HEK293 (cell line): ENCODE data around the gene TMEM114.

Source experiments
- CTCF ChIA-PET: fragments of 350-600 bp; formaldehyde crosslinking; extraction: SDS; loops from one replicate; lab custom pipeline; 2021; ENCODE audit warnings: antibody characterized with exemption; lab: Yijun Ruan, JAX
- POLR2A ChIA-PET: fragments of 300-600 bp; formaldehyde crosslinking; extraction: SDS; loops from one replicate; lab custom pipeline; 2020; ENCODE audit warnings: antibody characterized with exemption, inconsistent platforms; lab: Yijun Ruan, JAX
- H3K27ac ChIP-seq: fragments of 200-500 bp; sonication (Bioruptor generic); 2 replicates; pipeline ENCODE4 v1.5.1; 2014; ENCODE audit warnings: low read depth, low read length, control low read depth, inconsistent platforms; ENCODE audit errors: extremely low read depth
- H3K36me3 ChIP-seq, 2 experiments: fragments of 200-500 bp in 1 of 2; sonication (Bioruptor generic) in 1 of 2; 1 replicate in 1 of 2; 2 replicates in 1 of 2; pipeline ENCODE4 v1.5.1; 2014 to 2017; ENCODE audit warnings: inconsistent platforms in 2 of 2, low read length in 2 of 2; ENCODE audit not compliant: control insufficient read depth in 2 of 2, insufficient read depth in 1 of 2
- H3K4me1 ChIP-seq: fragments of 200-500 bp; sonication (Bioruptor generic); 2 replicates; pipeline ENCODE4 v1.5.1; 2014; ENCODE audit warnings: mild to moderate bottlenecking, low read length, inconsistent platforms; ENCODE audit not compliant: control insufficient read depth, insufficient read depth
- H3K4me3 ChIP-seq: 2 replicates; pipeline ENCODE4 v1.5.1; 2011; ENCODE audit warnings: low read depth, mild to moderate bottlenecking, control low read depth, low read length, moderate library complexity
- H3K9me3 ChIP-seq: fragments of 200-500 bp; sonication (Bioruptor generic); 2 replicates; pipeline ENCODE4 v1.5.1; 2014; ENCODE audit warnings: low read depth, low read length, inconsistent platforms; ENCODE audit not compliant: control insufficient read depth, insufficient read depth
- KLF9 ChIP-seq: fragments of 450-650 bp; formaldehyde crosslinking; IDR thresholded peaks from 2 replicates; pipeline ENCODE4 v1.5.1; 2016; ENCODE audit warnings: missing biosample characterization, missing genetic modification characterization, low read depth
- RBAK ChIP-seq: fragments of 450-650 bp; formaldehyde crosslinking; IDR thresholded peaks from 2 replicates; pipeline ENCODE4 v1.5.1; 2016; ENCODE audit warnings: missing biosample characterization, missing genetic modification characterization
- REPIN1 ChIP-seq: fragments of 450-650 bp; formaldehyde crosslinking; IDR thresholded peaks from 2 replicates; pipeline ENCODE4 v1.5.1; 2017; ENCODE audit warnings: missing biosample characterization, missing genetic modification characterization, low read depth
- YY2 ChIP-seq: fragments of 450-650 bp; formaldehyde crosslinking; IDR thresholded peaks from 2 replicates; pipeline ENCODE4 v1.5.1; 2016; ENCODE audit warnings: missing biosample characterization, missing genetic modification characterization
- ZBTB21 ChIP-seq: fragments of 450-650 bp; formaldehyde crosslinking; IDR thresholded peaks from 2 replicates; pipeline ENCODE4 v1.5.1; 2017; ENCODE audit warnings: missing biosample characterization, missing genetic modification characterization
- ZNF112 ChIP-seq: fragments of 450-650 bp; formaldehyde crosslinking; IDR thresholded peaks from 2 replicates; pipeline ENCODE4 v1.5.0; 2017; ENCODE audit warnings: missing biosample characterization, missing genetic modification characterization
- ZNF169 ChIP-seq: fragments of 450-650 bp; formaldehyde crosslinking; IDR thresholded peaks from 2 replicates; pipeline ENCODE4 v1.5.1; 2016; ENCODE audit warnings: missing biosample characterization, missing genetic modification characterization
- ZNF184 ChIP-seq: fragments of 450-650 bp; IDR thresholded peaks from 2 replicates; pipeline ENCODE4 v1.5.1; 2018; ENCODE audit warnings: missing biosample characterization, mild to moderate bottlenecking, missing genetic modification characterization
- ZNF221 ChIP-seq: fragments of 450-650 bp; formaldehyde crosslinking; IDR thresholded peaks from 2 replicates; pipeline ENCODE4 v1.5.1; 2017; ENCODE audit warnings: missing biosample characterization, missing genetic modification characterization, borderline replicate concordance
- ZNF239 ChIP-seq: fragments of 450-650 bp; formaldehyde crosslinking; IDR thresholded peaks from 2 replicates; pipeline ENCODE4 v1.5.1; 2016; ENCODE audit warnings: missing biosample characterization, missing genetic modification characterization
- ZNF311 ChIP-seq: fragments of 450-650 bp; formaldehyde crosslinking; IDR thresholded peaks from 2 replicates; pipeline ENCODE4 v1.5.1; 2017; ENCODE audit warnings: missing biosample characterization, missing genetic modification characterization, borderline replicate concordance
- ZNF335 ChIP-seq: fragments of 450-650 bp; formaldehyde crosslinking; conservative IDR thresholded peaks from 2 replicates; pipeline ENCODE4 v1.5.1; 2016; ENCODE audit warnings: missing biosample characterization, missing genetic modification characterization
- ZNF37A ChIP-seq: fragments of 450-650 bp; IDR thresholded peaks from 2 replicates; pipeline ENCODE4 v1.5.1; 2018; ENCODE audit warnings: missing biosample characterization, missing genetic modification characterization
- ZNF473 ChIP-seq: fragments of 450-650 bp; formaldehyde crosslinking; IDR thresholded peaks from 2 replicates; pipeline ENCODE4 v1.5.1; 2017; ENCODE audit warnings: missing biosample characterization, missing genetic modification characterization
- ZNF558 ChIP-seq: fragments of 450-650 bp; formaldehyde crosslinking; IDR thresholded peaks from 2 replicates; pipeline ENCODE4 v1.5.1; 2016; ENCODE audit warnings: missing biosample characterization, missing genetic modification characterization
- ZNF629 ChIP-seq: fragments of 450-650 bp; formaldehyde crosslinking; IDR thresholded peaks from 2 replicates; pipeline ENCODE4 v1.5.1; 2017; ENCODE audit warnings: missing biosample characterization, missing genetic modification characterization
- ZNF658 ChIP-seq: fragments of 450-650 bp; formaldehyde crosslinking; IDR thresholded peaks from 2 replicates; pipeline ENCODE4; 2016; ENCODE audit warnings: missing biosample characterization, missing genetic modification characterization
- ZNF670 ChIP-seq: fragments of 450-650 bp; formaldehyde crosslinking; IDR thresholded peaks from 2 replicates; pipeline ENCODE4 v1.5.1; 2016; ENCODE audit warnings: missing biosample characterization, missing genetic modification characterization, low read depth
- TF ChIP-seq, protein P1 (sequence below): fragments of 450-650 bp; formaldehyde crosslinking; IDR thresholded peaks from 2 replicates; pipeline ENCODE4 v1.5.1; 2016; ENCODE audit warnings: missing biosample characterization, missing genetic modification characterization, low read depth
- TF ChIP-seq, protein P2 (sequence below): fragments of 450-650 bp; formaldehyde crosslinking; IDR thresholded peaks from 2 replicates; pipeline ENCODE4 v1.5.1; 2016; ENCODE audit warnings: missing biosample characterization, missing genetic modification characterization
- TF ChIP-seq, protein P3 (sequence below): fragments of 450-650 bp; formaldehyde crosslinking; IDR thresholded peaks from 2 replicates; pipeline ENCODE4 v1.5.1; 2017; ENCODE audit warnings: missing biosample characterization, missing genetic modification characterization
- TF ChIP-seq, protein P4 (sequence below): fragments of 450-650 bp; formaldehyde crosslinking; IDR thresholded peaks from 2 replicates; pipeline ENCODE4 v1.5.1; 2017; ENCODE audit warnings: missing biosample characterization, mild to moderate bottlenecking, missing genetic modification characterization, moderate library complexity
- TF ChIP-seq, protein P5 (sequence below): fragments of 450-650 bp; IDR thresholded peaks from 2 replicates; pipeline ENCODE4 v1.5.1; 2018; ENCODE audit warnings: missing biosample characterization, missing genetic modification characterization
- TF ChIP-seq, protein P6 (sequence below): fragments of 450-650 bp; formaldehyde crosslinking; IDR thresholded peaks from 2 replicates; pipeline ENCODE4 v1.5.1; 2016; ENCODE audit warnings: missing biosample characterization, missing genetic modification characterization, borderline replicate concordance
- TF ChIP-seq, protein P7 (sequence below): fragments of 450-650 bp; formaldehyde crosslinking; IDR thresholded peaks from 2 replicates; pipeline ENCODE4 v1.5.1; 2016; ENCODE audit warnings: missing biosample characterization, missing genetic modification characterization

The TMEM114 gene

DNA sequence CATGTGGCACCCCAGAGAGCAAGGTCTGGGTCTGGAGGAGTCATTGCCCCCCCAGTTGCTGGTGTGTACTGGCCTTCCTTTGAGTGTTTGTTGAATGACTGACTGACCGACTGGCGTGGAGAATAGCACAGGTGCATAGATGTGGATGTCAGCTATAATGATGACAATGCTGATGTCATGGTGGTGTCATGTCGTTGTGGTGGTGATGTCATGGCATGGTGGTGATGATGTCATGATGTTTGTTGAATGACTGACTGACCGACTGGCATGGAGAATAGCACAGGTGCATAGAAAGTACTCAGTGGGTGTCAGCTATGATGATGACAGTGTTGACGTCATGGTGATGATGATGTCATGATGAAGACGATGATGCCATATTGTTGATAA is 22.1 kb downstream of the TMEM114 start:
- H3K9me3 ChIP-seq: no peaks in the 10 kb centered on the region
- H3K4me3 ChIP-seq: no peak overlapping the region
- CTCF ChIA-PET: interaction anchor here (1.2 to 1.9 kb wide), 2 partner anchors 35 to 86 kb away, joined by 4 to 9 read pairs; no protein-coding TSS in a partner anchor
- POLR2A ChIA-PET: no interaction called here
- no peaks in the 10 kb centered on the region for H3K36me3 ChIP-seq
- H3K27ac ChIP-seq: no peak overlapping the region
- no peaks in the 10 kb centered on the region for H3K4me1 ChIP-seq
- TF ChIP-seq, protein P1, sequence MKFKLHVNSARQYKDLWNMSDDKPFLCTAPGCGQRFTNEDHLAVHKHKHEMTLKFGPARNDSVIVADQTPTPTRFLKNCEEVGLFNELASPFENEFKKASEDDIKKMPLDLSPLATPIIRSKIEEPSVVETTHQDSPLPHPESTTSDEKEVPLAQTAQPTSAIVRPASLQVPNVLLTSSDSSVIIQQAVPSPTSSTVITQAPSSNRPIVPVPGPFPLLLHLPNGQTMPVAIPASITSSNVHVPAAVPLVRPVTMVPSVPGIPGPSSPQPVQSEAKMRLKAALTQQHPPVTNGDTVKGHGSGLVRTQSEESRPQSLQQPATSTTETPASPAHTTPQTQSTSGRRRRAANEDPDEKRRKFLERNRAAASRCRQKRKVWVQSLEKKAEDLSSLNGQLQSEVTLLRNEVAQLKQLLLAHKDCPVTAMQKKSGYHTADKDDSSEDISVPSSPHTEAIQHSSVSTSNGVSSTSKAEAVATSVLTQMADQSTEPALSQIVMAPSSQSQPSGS (tag by site-specific recombination): peak; percentile 99
- TF ChIP-seq ZNF37A (tag by site-specific recombination) (no peak), ZNF184 (tag by site-specific recombination) (0 out of 2 replicates have a peak, but pooled peaks have one; percentile 31), ZNF558 (tag by site-specific recombination) (no peak), ZNF169 (0 out of 2 replicates have a peak, but pooled peaks have one; percentile 72), ZNF239 (0 out of 2 replicates have a peak, but pooled peaks have one; percentile 36), ZNF221 (tag by site-specific recombination) (no peak), REPIN1 (no peak), ZNF311 (tag by site-specific recombination) (0 out of 2 replicates have a peak, but pooled peaks have one; percentile 53), ZNF629 (tag by site-specific recombination) (peak; percentile 98), YY2 (peak; percentile 39; the same call in 1 of the 2 replicates), KLF9 (tag by site-specific recombination) (no peak), ZNF670 (tag by site-specific recombination) (0 out of 2 replicates have a peak, but pooled peaks have one; percentile 33), RBAK (tag by site-specific recombination) (peak; percentile 63; the same call in 1 of the 2 replicates), ZNF112 (tag by site-specific recombination) (no peak), ZNF473 (tag by site-specific recombination) (peak; percentile 65; the same call in 1 of the 2 replicates), ZBTB21 (tag by site-specific recombination) (peak; percentile 98), ZNF658 (tag by site-specific recombination) (0 out of 2 replicates have a peak, but pooled peaks have one; percentile 54), ZNF335 (tag by site-specific recombination) (peak; percentile 49)
- TF ChIP-seq, protein P2, sequence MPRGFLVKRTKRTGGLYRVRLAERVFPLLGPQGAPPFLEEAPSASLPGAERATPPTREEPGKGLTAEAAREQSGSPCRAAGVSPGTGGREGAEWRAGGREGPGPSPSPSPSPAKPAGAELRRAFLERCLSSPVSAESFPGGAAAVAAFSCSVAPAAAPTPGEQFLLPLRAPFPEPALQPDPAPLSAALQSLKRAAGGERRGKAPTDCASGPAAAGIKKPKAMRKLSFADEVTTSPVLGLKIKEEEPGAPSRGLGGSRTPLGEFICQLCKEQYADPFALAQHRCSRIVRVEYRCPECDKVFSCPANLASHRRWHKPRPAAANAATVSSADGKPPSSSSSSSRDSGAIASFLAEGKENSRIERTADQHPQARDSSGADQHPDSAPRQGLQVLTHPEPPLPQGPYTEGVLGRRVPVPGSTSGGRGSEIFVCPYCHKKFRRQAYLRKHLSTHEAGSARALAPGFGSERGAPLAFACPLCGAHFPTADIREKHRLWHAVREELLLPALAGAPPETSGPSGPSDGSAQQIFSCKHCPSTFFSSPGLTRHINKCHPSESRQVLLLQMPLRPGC (tag by site-specific recombination): peak; percentile 54; the same call in 1 of the 2 replicates
- TF ChIP-seq, protein P3, sequence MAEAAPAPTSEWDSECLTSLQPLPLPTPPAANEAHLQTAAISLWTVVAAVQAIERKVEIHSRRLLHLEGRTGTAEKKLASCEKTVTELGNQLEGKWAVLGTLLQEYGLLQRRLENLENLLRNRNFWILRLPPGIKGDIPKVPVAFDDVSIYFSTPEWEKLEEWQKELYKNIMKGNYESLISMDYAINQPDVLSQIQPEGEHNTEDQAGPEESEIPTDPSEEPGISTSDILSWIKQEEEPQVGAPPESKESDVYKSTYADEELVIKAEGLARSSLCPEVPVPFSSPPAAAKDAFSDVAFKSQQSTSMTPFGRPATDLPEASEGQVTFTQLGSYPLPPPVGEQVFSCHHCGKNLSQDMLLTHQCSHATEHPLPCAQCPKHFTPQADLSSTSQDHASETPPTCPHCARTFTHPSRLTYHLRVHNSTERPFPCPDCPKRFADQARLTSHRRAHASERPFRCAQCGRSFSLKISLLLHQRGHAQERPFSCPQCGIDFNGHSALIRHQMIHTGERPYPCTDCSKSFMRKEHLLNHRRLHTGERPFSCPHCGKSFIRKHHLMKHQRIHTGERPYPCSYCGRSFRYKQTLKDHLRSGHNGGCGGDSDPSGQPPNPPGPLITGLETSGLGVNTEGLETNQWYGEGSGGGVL (tag by site-specific recombination): peak; percentile 44; the same call in 1 of the 2 replicates
- TF ChIP-seq, protein P4, sequence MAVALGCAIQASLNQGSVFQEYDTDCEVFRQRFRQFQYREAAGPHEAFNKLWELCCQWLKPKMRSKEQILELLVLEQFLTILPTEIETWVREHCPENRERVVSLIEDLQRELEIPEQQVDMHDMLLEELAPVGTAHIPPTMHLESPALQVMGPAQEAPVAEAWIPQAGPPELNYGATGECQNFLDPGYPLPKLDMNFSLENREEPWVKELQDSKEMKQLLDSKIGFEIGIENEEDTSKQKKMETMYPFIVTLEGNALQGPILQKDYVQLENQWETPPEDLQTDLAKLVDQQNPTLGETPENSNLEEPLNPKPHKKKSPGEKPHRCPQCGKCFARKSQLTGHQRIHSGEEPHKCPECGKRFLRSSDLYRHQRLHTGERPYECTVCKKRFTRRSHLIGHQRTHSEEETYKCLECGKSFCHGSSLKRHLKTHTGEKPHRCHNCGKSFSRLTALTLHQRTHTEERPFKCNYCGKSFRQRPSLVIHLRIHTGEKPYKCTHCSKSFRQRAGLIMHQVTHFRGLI: no peak
- TF ChIP-seq, protein P5, sequence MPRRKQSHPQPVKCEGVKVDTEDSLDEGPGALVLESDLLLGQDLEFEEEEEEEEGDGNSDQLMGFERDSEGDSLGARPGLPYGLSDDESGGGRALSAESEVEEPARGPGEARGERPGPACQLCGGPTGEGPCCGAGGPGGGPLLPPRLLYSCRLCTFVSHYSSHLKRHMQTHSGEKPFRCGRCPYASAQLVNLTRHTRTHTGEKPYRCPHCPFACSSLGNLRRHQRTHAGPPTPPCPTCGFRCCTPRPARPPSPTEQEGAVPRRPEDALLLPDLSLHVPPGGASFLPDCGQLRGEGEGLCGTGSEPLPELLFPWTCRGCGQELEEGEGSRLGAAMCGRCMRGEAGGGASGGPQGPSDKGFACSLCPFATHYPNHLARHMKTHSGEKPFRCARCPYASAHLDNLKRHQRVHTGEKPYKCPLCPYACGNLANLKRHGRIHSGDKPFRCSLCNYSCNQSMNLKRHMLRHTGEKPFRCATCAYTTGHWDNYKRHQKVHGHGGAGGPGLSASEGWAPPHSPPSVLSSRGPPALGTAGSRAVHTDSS (tag by site-specific recombination): peak; percentile 65
- TF ChIP-seq, protein P6, sequence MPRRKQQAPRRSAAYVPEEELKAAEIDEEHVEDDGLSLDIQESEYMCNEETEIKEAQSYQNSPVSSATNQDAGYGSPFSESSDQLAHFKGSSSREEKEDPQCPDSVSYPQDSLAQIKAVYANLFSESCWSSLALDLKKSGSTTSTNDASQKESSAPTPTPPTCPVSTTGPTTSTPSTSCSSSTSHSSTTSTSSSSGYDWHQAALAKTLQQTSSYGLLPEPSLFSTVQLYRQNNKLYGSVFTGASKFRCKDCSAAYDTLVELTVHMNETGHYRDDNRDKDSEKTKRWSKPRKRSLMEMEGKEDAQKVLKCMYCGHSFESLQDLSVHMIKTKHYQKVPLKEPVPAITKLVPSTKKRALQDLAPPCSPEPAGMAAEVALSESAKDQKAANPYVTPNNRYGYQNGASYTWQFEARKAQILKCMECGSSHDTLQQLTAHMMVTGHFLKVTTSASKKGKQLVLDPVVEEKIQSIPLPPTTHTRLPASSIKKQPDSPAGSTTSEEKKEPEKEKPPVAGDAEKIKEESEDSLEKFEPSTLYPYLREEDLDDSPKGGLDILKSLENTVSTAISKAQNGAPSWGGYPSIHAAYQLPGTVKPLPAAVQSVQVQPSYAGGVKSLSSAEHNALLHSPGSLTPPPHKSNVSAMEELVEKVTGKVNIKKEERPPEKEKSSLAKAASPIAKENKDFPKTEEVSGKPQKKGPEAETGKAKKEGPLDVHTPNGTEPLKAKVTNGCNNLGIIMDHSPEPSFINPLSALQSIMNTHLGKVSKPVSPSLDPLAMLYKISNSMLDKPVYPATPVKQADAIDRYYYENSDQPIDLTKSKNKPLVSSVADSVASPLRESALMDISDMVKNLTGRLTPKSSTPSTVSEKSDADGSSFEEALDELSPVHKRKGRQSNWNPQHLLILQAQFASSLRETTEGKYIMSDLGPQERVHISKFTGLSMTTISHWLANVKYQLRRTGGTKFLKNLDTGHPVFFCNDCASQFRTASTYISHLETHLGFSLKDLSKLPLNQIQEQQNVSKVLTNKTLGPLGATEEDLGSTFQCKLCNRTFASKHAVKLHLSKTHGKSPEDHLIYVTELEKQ (tag by site-specific recombination): 0 out of 2 replicates have a peak, but pooled peaks have one; percentile 21
- TF ChIP-seq, protein P7, sequence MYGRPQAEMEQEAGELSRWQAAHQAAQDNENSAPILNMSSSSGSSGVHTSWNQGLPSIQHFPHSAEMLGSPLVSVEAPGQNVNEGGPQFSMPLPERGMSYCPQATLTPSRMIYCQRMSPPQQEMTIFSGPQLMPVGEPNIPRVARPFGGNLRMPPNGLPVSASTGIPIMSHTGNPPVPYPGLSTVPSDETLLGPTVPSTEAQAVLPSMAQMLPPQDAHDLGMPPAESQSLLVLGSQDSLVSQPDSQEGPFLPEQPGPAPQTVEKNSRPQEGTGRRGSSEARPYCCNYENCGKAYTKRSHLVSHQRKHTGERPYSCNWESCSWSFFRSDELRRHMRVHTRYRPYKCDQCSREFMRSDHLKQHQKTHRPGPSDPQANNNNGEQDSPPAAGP (tag by site-specific recombination): 0 out of 2 replicates have a peak, but pooled peaks have one; percentile 48
